ENCODE data around the gene CADPS2.

DNA sequence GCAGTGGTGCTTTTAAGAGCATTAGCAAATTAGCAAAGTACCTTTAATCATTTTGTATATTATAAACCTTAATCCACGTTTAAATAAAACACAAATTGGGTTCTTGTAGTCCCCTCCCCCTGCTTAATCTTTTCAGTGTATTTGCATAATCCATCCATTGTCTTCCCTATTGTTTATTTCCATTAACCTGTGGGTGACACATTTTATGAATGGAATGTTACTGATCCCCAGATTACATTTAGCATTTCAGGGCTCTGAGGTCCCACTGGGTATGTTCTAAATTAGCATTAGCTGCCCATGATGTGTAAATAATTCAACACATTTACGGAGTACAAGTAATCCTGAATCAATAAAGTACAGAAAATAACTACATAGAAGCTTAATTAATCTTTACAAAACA is 443.3 kb downstream of the CADPS2 start:
- TF ChIP-seq POLR2AphosphoS5 (IDR thresholded peaks at IDR 0.05; ENCODE audit: low read depth, low read length) = no peak
- TF ChIP-seq REST (IDR thresholded peaks at IDR 0.05; ENCODE audit: insufficient read depth in 1 of 2, low read depth in 2 of 2, low read length in 2 of 2) = no peak

All from PFSK-1 (cell line).